HG02798 (cell line): ENCODE measurements around the gene MED12L.
"Not testable (repeated sequence)": the region's sequence is repeated elsewhere in the genome, so short reads cannot be mapped to it uniquely, and the experiment has no call there.

ENCODE experiments used
- ATAC-seq: cut with Tn5 transposase; IDR thresholded peaks from one replicate; pipeline ENCODE4 v1.9.1; 2021; ENCODE audit warnings: mild to moderate bottlenecking; ENCODE audit not compliant: unreplicated experiment, poor library complexity

Gene MED12L, protein sequence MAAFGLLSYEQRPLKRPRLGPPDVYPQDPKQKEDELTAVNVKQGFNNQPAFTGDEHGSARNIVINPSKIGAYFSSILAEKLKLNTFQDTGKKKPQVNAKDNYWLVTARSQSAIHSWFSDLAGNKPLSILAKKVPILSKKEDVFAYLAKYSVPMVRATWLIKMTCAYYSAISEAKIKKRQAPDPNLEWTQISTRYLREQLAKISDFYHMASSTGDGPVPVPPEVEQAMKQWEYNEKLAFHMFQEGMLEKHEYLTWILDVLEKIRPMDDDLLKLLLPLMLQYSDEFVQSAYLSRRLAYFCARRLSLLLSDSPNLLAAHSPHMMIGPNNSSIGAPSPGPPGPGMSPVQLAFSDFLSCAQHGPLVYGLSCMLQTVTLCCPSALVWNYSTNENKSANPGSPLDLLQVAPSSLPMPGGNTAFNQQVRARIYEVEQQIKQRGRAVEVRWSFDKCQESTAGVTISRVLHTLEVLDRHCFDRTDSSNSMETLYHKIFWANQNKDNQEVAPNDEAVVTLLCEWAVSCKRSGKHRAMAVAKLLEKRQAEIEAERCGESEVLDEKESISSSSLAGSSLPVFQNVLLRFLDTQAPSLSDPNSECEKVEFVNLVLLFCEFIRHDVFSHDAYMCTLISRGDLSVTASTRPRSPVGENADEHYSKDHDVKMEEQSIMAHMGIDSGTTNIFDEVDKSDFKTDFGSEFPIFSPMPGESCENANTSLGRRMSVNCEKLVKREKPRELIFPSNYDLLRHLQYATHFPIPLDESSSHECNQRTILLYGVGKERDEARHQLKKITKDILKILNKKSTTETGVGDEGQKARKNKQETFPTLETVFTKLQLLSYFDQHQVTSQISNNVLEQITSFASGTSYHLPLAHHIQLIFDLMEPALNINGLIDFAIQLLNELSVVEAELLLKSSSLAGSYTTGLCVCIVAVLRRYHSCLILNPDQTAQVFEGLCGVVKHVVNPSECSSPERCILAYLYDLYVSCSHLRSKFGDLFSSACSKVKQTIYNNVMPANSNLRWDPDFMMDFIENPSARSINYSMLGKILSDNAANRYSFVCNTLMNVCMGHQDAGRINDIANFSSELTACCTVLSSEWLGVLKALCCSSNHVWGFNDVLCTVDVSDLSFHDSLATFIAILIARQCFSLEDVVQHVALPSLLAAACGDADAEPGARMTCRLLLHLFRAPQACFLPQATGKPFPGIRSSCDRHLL (N-terminal part only)

DNA sequence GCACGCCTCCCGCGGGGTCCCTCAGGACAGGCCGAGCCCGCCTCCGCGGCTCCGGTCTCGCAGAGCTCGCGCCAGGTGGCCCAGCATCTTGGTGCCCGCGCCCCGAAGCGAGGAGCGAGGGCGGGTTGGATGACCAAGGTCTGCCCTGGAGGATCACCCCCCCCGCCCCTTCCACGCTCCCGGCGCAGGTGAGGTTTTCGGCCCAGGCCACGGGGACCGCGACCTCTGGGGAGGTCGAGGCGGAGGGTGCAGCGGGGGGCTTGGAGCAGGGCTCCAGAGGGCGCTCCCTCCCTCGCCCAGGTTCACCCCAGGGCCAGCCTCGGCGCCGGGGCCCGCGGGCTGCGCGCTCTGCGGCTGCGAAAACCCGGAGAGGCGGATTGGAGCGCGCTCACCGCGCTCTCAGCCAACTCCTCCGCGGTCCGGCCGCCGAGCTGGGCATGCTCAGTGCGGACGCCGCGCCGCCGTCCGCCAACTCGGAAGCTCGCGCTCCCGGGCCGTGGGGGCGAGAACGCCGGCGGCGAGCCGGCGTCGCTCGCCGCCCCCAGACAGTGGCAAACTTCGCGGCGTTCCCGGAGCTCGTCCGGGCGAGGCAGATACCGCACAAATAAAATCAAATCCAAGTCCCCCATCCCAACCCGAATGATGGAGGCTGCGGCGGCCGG is at the start of gene MED12L:
TSS of gene MED12L (plus strand) at position 438 of the 662 bp plus-strand sequence. CDS start 1,263 bp downstream, outside the sequence.
- ATAC-seq: peak; percentile 83

GRCh38 chr3:151037746-151038477 is 47.6 kb upstream of the MED12L start:
- ATAC-seq: no peak

DNA sequence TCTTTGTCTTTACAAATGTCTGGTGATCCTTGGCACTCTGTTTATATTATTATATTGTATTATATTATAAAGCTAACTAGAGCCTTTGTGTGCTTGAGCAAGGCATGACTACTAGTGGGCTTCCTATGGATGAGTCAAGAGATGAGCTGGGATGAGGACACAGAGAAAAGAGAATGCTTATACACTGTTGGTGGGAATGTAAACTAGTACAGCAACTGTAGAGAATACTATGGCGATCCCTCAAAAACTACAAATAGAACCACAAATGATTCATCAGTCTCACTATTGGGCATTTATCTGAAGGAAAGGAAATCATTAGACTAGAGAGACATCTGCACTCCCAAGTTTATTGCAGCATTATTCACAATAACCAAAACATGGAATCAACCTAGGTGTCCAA is 40.8 kb upstream of the MED12L start:
- ATAC-seq: no peak

- no peak for ATAC-seq
Measured at GRCh38 chr3:151047636-151048035, 37.8 kb upstream of the MED12L start.

DNA sequence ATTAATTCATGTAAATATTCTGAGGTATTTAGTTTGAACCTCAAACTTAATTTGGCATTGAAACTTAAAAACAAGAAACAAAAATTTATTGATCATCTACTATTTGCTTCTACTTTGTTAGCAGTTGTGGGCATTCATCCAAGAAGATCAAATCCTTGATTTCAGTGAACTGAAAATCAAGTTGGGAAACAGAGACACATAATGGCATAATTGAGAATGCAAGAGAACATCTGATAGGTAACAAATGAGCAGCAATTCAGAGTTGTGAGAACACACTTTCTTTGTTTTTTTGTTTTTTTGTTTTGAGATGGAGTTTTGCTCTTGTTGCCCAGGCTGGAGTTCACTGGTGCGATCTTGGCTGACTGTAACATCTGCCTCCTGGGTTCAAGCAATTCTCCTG is 33.9 kb upstream of the MED12L start:
- ATAC-seq: no peak

DNA sequence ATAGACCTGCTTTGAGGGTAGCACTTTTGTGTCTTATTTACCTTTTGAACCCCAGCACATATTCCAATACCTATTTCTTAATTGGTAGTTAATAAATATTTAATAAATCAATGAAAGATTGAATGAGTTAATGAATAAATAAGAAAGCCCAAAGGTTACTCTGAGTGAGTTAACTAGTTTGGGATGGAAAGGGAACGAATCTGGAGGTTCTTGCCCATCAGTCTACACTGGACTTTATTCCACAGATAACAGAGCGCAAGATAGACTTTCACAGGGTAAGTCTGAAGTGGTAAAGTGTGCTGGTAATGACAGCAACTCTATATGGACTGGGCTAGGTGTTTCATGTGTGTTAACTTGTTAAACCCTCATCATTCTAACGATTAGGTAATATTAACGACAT is 33.1 kb upstream of the MED12L start:
- ATAC-seq: no peak

GRCh38 chr3:151052756-151053155 is 32.7 kb upstream of the MED12L start:
- ATAC-seq: no peak

DNA sequence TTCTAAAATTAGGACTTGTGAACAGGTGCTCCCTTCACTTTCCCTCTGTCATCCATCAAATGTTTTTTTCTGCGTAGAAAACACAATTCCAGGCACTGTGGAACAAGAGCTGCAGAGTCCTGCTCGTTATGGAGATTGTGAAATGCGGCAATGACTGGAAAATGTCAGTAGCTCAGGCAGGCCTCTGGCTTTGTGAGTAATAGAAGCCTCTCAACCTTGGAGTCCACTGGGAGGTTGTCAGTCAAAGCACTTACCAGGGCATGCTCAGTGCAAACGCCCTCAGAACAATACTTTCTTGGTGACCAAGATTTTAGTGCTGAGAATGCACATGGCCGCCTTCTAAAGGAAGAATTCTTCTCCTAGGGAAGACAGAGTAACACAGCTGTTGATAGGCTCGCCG is 26.7 kb upstream of the MED12L start:
- no peak for ATAC-seq

GRCh38 chr3:151062611-151063010 is 22.9 kb upstream of the MED12L start:
- no peak for ATAC-seq

GRCh38 chr3:151067158-151067557 is 18.3 kb upstream of the MED12L start:
- ATAC-seq: no peak

DNA sequence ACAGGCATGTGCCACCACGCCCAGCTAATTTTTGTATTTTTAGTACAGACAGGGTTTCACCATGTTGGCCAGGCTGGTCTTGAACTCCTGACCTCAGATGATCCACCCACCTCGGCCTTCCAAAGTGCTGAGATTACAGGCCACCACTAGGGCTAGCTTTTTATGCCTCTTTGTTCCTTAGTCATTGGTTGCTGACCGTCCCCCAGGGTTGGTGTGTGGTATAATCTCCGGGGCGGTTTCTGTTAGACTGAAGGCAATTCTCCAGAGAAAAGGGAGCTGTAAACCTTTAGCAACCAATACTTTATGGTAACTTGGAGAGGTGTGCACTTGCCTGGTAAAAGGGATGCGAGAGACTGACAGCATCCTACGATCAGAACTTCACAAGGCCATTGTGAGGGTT is 12.6 kb upstream of the MED12L start:
- ATAC-seq: not testable (repeated sequence)

GRCh38 chr3:151074256-151074655 is 11.2 kb upstream of the MED12L start:
- ATAC-seq: no peak

DNA sequence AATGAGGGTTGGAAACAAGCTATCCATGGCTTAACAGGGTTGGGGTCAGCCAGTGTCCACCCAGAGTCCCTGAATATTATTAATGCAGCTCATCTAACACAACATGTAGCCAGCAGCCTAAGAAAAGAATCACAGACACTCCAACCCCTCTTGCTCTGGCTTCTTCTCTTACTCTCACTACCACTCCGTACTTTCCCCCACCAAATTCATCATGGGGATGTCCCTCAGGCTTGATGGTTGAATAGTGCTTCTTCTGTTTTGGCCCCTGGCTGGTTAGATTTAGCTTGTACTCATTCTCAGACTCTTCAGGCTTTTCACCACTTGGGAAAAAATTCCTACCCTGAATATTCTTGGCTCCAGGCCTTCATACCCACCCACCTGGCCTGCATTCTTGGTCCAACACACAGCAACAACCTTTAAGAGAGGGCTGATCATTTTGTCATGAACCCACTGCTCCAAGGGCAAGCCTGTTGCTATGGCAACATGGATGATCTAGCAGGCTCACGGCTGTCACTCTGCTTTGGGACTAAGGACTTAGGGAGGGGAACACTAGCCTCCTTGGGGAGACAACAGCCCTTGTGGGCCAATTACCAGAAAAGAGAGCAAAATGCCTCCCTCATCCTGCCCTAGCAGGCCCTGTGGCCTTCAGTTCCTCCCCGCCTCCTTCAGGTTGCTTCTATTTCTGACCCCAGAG is 9.4 kb upstream of the MED12L start:
- no peak for ATAC-seq

- no peak for ATAC-seq
Measured at GRCh38 chr3:151076626-151077025, 8.8 kb upstream of the MED12L start.

- not testable (repeated sequence) for ATAC-seq
Measured at GRCh38 chr3:151081082-151081481, 4.4 kb upstream of the MED12L start.

- no peak for ATAC-seq
Measured at GRCh38 chr3:151082880-151083838, 2.3 kb upstream of the MED12L start.

DNA sequence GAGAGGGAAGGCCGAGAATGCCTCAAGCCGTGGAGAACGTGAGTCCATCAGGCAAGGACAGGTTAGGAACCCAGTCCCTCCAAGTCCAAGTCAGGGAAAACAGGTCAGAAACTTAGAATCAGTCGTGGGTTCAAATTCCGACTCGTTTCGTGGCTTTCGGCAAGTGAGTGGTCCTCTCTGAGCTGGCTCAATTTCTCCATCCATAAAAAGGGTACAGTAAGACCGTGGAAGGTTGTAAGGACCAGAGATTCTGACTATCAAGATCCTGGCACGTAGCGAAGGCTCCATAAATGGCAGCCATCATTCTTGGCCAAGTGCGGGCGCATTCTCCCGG is 604 bp upstream of the MED12L start:
- no peak for ATAC-seq

DNA sequence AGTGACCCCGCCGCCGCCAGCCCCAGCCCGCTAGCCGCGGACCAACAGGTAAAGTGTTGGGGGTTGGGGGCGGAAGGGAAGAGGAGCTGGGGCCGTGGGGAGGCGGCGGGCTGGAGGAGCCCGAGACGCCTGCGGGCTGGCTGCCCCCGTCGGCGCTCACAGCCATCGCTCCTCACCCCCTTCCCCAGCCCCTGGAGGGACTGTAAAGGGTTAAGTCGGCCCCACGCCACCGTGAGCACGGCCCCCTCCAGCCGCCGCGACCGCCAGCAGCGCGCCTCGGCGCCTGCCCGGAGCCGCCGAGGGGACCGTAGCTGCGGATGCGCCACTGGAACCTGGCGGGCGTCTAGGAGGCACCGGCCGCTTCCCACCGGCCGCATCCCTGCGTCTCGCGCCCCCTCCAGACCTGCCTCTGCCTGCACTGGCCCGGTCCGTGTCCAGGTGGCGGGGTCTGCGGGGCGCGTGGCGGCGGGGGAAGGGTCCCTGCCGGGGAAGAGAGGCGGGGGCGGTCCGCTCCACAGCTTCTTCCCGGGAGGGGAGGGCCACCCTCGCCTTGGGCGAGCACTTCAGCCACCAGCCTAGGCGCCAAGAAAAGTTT is 522 bp downstream of the MED12L start:
- peak; percentile 17 for ATAC-seq
